ENCODE data around the gene PDCD10.

DNA sequence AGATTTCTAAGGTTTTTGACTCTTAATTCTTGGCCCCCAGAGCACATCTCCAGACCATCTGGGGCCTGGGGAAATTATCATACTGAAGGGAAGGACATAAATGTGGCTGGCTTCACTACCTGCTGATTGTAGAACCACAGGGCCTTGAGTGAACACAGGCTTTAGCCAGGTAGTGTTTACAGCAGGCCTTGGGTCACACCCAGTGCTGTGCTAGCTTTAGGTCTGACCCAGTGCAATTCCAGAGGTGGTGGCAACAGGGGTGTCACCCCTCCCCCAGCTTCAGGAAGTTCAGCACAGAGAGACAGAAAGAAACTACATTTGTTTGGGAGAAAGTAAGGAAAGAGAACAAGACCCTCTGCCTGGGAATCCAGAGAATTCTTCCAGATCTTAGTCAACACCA is 24.1 kb downstream of the PDCD10 start:
- TF ChIP-seq, protein P1, sequence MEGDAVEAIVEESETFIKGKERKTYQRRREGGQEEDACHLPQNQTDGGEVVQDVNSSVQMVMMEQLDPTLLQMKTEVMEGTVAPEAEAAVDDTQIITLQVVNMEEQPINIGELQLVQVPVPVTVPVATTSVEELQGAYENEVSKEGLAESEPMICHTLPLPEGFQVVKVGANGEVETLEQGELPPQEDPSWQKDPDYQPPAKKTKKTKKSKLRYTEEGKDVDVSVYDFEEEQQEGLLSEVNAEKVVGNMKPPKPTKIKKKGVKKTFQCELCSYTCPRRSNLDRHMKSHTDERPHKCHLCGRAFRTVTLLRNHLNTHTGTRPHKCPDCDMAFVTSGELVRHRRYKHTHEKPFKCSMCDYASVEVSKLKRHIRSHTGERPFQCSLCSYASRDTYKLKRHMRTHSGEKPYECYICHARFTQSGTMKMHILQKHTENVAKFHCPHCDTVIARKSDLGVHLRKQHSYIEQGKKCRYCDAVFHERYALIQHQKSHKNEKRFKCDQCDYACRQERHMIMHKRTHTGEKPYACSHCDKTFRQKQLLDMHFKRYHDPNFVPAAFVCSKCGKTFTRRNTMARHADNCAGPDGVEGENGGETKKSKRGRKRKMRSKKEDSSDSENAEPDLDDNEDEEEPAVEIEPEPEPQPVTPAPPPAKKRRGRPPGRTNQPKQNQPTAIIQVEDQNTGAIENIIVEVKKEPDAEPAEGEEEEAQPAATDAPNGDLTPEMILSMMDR (IDR thresholded peaks at IDR 0.05), result no peak
- TF ChIP-seq POLR2A (IDR thresholded peaks at IDR 0.05), result no peak

All from uterus (tissue), 2 donors.